HG02938 (cell line): ENCODE results near the gene FMR1.

Experiments
- ATAC-seq: cut with Tn5 transposase; IDR thresholded peaks from one replicate; pipeline ENCODE4 v1.9.1; 2021; ENCODE audit warnings: mild to moderate bottlenecking, moderate library complexity; ENCODE audit not compliant: unreplicated experiment

Gene FMR1

DNA sequence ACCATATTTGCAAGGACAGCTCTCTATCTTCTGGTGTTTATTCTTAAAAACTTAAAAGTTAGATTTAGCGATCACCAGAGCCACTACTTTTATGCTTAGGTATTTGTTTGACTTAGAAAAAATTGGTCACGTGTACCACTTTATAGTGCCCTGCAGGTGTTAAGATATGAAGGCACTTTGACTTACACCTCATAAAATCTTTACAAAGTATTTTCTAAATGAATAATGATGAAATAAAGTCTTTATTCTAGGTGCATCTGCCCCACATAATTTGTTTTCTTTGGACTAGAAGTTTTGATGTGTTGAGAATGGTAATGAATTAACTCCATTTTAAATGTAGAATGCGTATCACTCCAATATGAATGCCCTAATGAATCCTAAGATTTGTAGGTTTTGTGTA lies 2.9 kb downstream of the FMR1 start:
- ATAC-seq: no peak

- no peak for ATAC-seq
Measured at GRCh38 chrX:147916375-147916968, 4.8 kb downstream of the FMR1 start.

DNA sequence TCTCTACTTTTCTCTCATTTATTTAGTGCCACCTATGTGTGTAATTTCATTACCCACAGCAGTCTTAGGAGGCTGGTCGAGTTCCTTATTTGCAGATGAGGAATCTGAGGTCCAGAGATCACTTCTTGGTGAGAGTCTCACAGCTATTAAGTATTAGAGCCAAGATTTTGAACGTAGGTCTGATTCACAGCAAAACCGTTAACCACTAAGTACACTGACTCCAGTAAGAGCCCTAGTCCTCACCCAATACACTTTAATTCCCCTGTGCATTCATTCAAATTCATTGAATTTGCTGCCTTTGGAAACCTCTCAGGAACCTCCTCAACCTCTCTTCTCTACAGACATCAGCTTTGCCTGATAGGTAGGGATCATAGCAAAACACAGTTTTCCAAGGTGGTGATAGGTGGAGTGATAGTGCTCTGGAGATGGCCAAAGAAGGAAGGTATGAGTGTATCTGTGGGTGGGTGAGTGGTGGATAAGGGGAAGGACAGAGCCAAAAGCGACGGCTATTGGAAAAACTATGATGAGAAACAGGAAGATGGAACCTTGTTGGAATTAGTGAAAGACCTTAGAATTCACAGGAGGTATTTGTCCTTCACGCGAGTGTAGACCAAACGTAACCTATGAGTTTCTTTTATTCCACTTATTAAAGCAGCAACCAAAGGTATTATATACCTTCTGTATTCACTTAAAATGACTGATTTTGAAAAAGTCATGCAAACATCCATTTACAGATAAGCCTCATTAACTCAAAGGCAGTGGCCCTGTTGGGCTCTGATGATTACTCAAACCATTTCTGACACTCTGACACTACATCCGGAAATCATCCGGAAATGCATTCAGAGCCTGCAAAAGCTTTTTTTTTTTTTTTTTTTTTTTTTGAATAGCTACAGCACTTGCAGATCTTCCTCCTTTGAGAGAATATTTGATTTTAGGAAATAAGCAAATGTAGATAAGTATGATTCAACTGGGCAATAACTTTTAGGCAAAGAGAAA lies 6.3 kb downstream of the FMR1 start:
- peak; percentile 94 for ATAC-seq

GRCh38 chrX:147920161-147920666 lies 8.5 kb downstream of the FMR1 start:
- ATAC-seq: no peak

GRCh38 chrX:147923605-147924004 lies 11.9 kb downstream of the FMR1 start:
- ATAC-seq: no peak

GRCh38 chrX:147927256-147927655 lies 15.5 kb downstream of the FMR1 start:
- no peak for ATAC-seq

- no peak for ATAC-seq
Measured at GRCh38 chrX:147933815-147934214, 22.1 kb downstream of the FMR1 start.

GRCh38 chrX:147935156-147935758 lies 23.5 kb downstream of the FMR1 start:
- no peak for ATAC-seq

DNA sequence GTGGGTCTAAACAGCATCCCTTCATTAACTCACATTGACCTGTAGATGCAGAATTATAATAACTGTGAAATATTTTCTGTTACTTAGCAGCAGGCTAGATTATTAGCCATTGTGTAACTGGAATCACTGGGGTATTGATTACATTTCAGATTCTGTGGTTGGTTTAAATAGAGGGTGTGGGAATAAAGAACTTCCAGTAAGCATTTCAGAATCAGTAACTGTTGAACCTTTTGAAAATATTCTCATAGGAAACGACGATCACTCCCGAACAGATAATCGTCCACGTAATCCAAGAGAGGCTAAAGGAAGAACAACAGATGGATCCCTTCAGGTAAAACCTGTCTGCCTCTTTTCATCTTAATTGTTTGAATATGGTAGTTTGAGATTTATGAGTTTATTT lies 33.6 kb downstream of the FMR1 start:
- ATAC-seq: no peak

DNA sequence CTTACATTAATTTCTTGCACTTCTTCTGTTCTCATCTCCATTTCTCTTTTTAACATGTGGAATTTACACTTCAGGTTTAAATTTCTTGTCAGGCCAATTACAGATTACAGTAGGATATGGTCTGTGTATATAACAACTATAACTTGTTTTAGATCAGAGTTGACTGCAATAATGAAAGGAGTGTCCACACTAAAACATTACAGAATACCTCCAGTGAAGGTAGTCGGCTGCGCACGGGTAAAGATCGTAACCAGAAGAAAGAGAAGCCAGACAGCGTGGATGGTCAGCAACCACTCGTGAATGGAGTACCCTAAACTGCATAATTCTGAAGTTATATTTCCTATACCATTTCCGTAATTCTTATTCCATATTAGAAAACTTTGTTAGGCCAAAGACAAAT lies 36.8 kb downstream of the FMR1 start:
- ATAC-seq: no peak

DNA sequence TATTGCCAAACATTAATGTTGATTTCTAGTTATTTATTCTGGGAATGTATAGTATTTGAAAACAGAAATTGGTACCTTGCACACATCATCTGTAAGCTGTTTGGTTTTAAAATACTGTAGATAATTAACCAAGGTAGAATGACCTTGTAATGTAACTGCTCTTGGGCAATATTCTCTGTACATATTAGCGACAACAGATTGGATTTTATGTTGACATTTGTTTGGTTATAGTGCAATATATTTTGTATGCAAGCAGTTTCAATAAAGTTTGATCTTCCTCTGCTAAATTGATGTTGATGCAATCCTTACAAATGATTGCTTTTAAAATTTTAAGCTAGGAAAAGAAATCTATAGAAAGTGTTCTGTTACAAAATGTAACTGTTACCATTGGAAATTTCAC lies 38.6 kb downstream of the FMR1 start:
- ATAC-seq: no peak

DNA sequence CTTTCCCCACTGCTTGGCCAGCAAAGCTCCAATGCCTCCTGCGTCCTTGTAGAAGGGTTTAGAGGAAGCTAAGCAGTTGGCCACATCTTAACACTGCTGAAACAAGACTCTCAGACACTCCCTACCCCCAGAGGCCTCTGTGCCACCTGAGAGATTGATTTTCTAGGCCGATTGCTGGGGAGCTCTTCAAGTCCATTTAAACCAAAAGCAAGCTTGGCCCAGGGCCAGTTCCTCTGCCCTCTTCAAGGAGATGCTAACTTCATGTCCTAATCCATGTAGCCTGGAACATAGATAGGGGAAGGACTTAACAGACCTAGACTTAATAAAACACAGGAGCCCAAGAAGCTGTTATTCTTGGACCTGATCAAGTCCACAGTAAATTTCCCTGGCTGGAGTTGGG lies 42.3 kb downstream of the FMR1 start:
- ATAC-seq: no peak

- ATAC-seq: no peak
Measured at GRCh38 chrX:147957291-147957690, 45.6 kb downstream of the FMR1 start.

DNA sequence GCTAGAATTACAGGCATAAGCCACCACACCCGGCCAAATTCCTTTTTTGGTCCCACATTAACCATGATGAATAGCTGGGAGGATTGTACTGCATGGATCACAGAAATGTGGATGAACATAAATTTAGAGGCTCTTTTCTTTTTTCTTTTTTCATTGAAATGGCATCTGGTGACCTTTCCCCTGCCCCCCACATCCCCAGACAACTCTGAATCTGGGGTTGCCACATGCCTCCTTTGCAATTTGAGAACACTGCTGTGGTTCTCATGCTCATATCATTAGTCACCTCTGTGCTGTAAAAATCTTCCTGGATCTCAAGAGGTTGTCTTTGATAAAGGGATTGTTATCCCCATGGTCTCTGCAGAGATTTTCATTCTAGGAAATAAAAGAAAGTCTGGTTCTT lies 46.6 kb downstream of the FMR1 start:
- no peak for ATAC-seq

GRCh38 chrX:147960722-147961121 lies 49.0 kb downstream of the FMR1 start:
- ATAC-seq: no peak

- ATAC-seq: no peak
Measured at GRCh38 chrX:147962476-147962875, 50.8 kb downstream of the FMR1 start.

- no peak for ATAC-seq
Measured at GRCh38 chrX:147978931-147979330, 67.2 kb downstream of the FMR1 start.

DNA sequence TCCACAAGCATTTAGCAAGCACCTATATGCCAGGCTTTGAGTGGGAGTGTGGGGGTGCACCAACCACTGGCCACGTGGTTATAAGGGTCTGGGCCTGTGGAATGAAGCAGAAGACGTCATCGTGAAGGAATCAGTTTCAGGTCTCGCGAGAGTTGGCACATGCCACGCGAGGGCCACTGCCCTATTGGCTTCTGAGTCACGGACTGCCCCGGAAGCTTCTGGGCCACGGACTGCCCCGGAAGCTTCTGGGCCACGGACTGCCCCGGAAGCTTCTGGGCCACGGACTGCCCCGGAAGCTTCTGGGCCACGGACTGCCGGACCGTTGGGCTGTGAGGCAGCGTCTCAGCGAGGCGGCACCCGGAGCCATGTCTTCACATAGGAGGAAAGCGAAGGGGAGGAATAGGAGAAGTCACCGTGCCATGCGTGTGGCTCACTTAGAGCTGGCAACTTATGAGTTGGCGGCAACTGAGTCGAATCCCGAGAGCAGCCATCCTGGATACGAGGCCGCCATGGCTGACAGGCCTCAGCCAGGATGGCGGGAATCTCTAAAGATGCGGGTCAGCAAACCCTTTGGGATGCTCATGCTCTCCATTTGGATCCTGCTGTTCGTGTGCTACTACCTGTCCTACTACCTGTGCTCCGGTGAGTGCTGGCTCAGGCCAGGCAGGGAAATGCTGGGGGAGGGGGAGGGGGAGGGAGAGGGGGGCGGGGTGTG lies 69.5 kb downstream of the FMR1 start, which contains the start of gene FMR1NB:
Gene FMR1NB, plus strand, starts transcription at position 300 of the 715 bp plus-strand sequence. Its CDS starts 66 bp downstream, at position 366.
- no peak for ATAC-seq
